Rectal smooth muscle tissue (tissue), 1 donor: ENCODE data around the gene SYT6.

Experiments used
- H3K27ac ChIP-seq: one replicate; pipeline ENCODE4 v1.7.0; 2013; ENCODE audit warnings: low read depth, low read length, inconsistent platforms
- H3K27me3 ChIP-seq: one replicate; pipeline ENCODE4 v1.7.0; 2013; ENCODE audit warnings: low read length; ENCODE audit not compliant: control insufficient read depth, insufficient read depth
- H3K36me3 ChIP-seq: one replicate; pipeline ENCODE4 v1.7.0; 2013; ENCODE audit warnings: low read length; ENCODE audit not compliant: control insufficient read depth, insufficient read depth
- H3K4me1 ChIP-seq: one replicate; pipeline ENCODE4 v1.7.0; 2013; ENCODE audit warnings: low read length; ENCODE audit not compliant: control insufficient read depth, insufficient read depth
- H3K4me3 ChIP-seq: one replicate; pipeline ENCODE4 v1.7.0; 2013; ENCODE audit warnings: low read length
- H3K9ac ChIP-seq: one replicate; pipeline ENCODE4 v1.7.0; 2013; ENCODE audit warnings: low read length

Gene SYT6

DNA sequence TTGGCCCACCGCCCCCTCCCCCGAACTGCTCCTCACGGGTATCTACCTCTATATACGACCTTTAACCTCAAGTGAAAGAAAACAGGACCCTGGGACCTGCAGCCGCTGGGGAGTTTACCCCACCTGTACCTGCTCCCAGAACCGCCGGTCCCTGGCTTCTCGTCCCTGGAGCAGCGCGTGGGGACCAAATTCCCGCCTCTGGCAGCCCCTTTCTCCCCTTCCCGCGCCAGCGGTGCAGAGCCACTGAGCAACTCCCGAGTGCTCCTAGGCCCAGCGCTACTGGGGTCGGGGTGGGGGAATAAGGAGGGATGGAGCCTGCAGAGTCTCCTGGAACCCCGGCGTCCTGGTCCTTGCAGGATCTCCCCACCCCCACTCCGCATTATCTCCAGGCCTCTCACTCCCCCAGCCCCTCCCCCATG is 1.6 kb downstream of the SYT6 start:
- Histone ChIP-seq H3K27me3 (peaks cover 33% of the 10 kb centered on the region), H3K36me3 (no peaks in the 10 kb centered on the region), H3K27ac (no peak overlapping the region), H3K9ac (no peak overlapping the region), H3K4me3 (peak overlapping the region; percentile 39), H3K4me1 (peaks cover 4% of the 10 kb centered on the region)

DNA sequence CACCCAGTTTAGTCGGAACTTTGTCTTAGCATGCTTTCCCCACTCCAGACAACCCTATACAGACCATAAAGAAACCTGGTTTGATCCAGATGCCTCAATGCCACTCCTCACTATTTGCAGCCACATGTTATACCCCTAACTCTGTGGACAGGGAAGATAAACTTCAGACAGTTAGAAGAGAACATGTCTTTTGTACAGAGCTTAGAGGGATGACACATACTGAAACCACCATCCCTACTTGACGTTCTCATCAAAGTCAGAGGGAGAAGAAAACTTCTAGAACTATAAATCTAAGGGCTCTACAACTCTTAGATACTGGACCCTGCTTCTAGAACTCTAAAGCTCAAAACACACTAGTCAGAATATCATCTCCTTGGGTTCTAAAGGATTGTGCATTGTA is 3.7 kb downstream of the SYT6 start:
- no peak overlapping the region for H3K27ac ChIP-seq
- no peaks in the 10 kb centered on the region for H3K36me3 ChIP-seq
- H3K27me3 ChIP-seq = peaks cover 31% of the 10 kb centered on the region
- H3K4me1 ChIP-seq = peaks cover 4% of the 10 kb centered on the region
- H3K9ac ChIP-seq = no peak overlapping the region
- H3K4me3 ChIP-seq = no peak overlapping the region

DNA sequence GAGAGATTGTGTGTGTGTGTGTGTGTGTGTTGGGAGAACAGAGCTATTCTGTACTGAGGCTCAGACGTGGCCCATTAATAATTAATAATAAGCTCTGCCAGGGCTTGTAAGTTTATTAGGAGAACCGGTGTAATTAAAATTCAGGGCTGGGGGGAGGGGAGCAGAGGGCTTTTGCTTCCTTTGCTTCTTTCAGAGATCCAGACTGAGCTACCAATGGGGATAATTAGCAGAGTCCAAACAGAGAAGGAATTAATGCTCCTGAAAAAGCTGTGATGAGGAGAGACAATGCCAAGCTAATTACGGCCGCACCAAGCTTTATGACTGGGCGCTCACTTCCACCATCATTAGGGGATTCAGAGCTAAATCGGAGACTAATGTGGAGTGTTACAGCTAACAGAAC is 4.5 kb downstream of the SYT6 start:
- Histone ChIP-seq H3K4me1 (peaks cover 4% of the 10 kb centered on the region), H3K27ac (no peak overlapping the region), H3K4me3 (no peak overlapping the region), H3K27me3 (peaks cover 23% of the 10 kb centered on the region), H3K9ac (no peak overlapping the region), H3K36me3 (no peaks in the 10 kb centered on the region)

DNA sequence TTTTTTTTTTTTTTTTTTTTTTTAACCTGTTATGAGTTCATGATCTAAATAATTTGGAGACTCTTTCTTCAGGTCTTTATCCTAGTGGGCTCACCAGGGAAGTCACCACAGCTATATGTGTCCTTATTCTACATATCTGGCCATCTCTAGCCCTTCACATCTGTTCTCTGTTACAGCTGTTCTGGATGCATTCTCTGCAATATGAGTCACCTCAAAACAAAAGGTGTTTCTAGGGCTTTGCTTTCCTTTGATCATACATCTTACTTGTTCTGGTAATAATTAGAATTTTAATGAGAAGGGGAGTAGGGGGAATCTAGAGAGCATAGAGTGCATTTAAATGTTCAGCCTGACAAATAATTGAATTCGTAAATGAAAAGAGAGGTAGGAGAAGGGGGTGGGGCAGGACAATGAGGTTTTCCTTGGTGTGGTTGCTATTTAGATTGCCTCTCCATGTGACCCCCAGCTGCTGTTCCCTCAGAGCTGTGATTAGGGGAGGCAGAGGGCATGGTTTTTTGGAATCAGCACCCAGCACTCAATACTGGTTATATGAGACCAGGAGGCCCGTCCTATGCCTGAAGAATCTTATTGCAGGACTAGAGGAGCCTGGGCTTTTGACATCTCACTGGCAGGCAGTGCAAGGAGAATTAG is 8.0 kb downstream of the SYT6 start:
- peaks cover 3% of the 10 kb centered on the region for H3K27me3 ChIP-seq
- no peaks in the 10 kb centered on the region for H3K36me3 ChIP-seq
- H3K27ac ChIP-seq = no peak overlapping the region
- no peaks in the 10 kb centered on the region for H3K4me1 ChIP-seq
- H3K4me3 ChIP-seq = no peak overlapping the region
- no peak overlapping the region for H3K9ac ChIP-seq

DNA sequence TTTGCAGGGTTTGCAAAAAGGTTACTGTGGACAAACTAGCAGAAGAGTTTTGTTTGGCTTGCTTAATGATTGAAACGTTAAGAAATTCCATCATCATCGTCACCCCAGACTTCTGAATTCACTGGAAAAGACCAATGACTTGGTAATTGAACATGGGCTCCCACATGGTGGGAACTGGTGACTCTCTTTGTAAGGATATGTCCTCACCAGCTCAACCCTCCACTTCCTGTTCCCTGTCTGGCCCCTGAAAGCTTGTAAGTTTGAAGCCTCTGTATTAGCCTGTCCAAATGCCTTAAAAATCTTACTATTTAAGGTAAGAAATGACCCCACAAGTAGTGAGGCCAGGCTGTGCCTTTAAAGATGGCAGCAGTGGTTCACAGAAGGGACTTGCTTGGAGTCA is 9.7 kb downstream of the SYT6 start:
- H3K27me3 ChIP-seq = peaks cover 3% of the 10 kb centered on the region
- no peak overlapping the region for H3K9ac ChIP-seq
- no peaks in the 10 kb centered on the region for H3K36me3 ChIP-seq
- H3K4me1 ChIP-seq = no peaks in the 10 kb centered on the region
- no peak overlapping the region for H3K27ac ChIP-seq
- no peak overlapping the region for H3K4me3 ChIP-seq

DNA sequence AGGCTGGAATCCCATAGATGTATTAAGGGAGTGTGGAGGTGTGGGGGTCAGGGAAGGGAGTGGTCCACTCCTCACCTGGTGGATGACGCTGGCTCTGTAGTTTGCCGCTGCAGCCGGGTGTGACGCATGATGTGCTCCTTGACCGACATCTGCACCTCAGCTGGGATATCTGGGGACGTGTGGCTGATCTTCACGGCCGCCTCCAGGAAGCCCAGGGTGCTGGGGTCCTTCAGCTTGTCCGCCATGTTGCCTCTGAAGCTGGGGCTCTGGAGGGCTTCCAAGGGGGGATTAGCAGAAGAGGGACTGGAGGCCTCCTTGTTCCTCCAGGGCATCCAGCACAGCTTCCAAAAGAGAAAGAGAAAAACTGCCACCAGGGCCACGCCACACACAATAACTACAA is 14.1 kb downstream of the SYT6 start:
- Histone ChIP-seq H3K4me1 (no peaks in the 10 kb centered on the region), H3K4me3 (no peak overlapping the region), H3K27ac (no peak overlapping the region), H3K36me3 (no peaks in the 10 kb centered on the region), H3K27me3 (no peaks in the 10 kb centered on the region), H3K9ac (no peak overlapping the region)

DNA sequence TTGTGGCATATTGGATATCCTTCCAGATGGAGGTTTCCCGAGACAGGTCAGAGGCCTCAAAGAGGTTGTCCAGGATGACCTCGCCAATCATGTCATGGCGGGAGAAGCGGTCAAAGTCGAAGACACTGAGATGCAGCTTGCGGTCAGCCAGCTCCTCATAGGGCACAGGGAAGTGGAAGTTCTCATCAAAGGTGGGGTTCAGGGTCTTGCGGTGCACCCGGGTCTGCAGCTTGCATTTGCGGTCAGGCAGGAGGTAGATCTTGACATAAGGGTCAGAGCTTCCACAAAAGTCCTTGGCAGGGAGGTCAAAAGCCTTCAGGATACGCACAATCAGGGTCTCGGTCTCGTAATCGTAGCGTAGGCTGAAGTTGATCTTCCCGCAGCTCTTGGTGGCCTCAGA is 16.2 kb downstream of the SYT6 start:
- H3K27ac ChIP-seq = no peak overlapping the region
- no peaks in the 10 kb centered on the region for H3K4me1 ChIP-seq
- H3K36me3 ChIP-seq = no peaks in the 10 kb centered on the region
- H3K27me3 ChIP-seq = no peaks in the 10 kb centered on the region
- no peak overlapping the region for H3K4me3 ChIP-seq
- no peak overlapping the region for H3K9ac ChIP-seq

DNA sequence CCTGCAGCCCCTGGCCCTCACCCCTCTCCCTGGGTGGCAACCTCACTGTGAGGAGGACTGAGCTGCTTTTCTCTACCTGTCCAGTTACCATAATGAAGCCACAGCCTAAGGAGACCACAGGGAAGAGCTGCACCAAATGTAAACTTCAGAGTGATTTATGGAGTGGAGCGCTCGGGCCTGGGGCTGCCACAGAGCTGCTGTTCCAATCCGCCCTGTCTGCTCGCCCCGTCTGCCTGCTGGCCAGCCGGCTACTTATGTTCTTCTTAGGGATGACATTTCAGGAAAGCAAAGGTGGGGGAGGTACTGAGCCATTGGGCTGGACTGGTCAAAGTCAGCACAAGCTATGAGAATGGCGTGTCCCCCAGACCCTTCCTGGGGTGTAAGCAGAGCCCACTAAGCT is 17.9 kb downstream of the SYT6 start:
- Histone ChIP-seq H3K4me3 (no peak overlapping the region), H3K27me3 (no peaks in the 10 kb centered on the region), H3K27ac (no peak overlapping the region), H3K4me1 (no peaks in the 10 kb centered on the region), H3K9ac (no peak overlapping the region), H3K36me3 (no peaks in the 10 kb centered on the region)

DNA sequence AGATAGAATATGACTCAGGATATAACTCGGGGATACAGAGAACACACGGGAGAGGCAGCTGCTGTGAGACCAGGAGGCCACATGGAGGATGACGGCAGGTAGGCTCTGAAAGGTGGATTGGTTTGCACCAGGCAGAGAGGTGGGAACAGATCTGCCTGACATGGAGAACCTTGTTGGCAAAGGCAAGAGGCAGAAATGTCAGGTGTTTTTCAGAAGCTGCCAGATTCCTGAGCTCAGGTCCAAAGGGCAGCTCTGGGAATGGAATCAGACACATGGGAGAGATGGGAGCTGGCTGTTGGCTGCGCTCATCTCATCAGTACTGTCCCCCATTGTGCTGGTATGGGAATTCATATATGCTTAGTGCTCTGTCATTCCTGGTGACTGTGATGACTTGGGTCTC is 19.2 kb downstream of the SYT6 start:
- Histone ChIP-seq H3K27me3 (no peaks in the 10 kb centered on the region), H3K9ac (no peak overlapping the region), H3K4me3 (no peak overlapping the region), H3K4me1 (no peaks in the 10 kb centered on the region), H3K27ac (no peak overlapping the region), H3K36me3 (no peaks in the 10 kb centered on the region)

DNA sequence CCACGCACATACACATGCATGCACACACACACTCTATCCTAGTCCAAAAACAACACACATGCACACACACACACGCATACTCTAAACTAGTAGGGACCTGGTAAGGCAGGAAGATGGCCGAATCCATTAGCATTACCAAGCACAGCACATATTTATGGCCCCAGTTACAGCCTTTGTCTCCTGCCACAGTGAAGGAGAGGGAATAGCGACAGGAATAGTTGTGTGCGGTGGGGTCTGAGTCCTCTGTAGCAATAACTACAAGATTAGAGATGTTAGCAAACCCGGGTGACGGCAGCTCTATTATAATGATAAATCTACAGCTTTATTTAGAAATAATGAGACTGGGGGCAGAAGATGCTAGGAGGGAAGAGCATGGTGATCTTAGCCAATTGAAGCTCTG is 20.5 kb downstream of the SYT6 start:
- Histone ChIP-seq H3K4me1 (no peaks in the 10 kb centered on the region), H3K27ac (no peak overlapping the region), H3K4me3 (no peak overlapping the region), H3K36me3 (no peaks in the 10 kb centered on the region), H3K27me3 (no peaks in the 10 kb centered on the region), H3K9ac (no peak overlapping the region)

DNA sequence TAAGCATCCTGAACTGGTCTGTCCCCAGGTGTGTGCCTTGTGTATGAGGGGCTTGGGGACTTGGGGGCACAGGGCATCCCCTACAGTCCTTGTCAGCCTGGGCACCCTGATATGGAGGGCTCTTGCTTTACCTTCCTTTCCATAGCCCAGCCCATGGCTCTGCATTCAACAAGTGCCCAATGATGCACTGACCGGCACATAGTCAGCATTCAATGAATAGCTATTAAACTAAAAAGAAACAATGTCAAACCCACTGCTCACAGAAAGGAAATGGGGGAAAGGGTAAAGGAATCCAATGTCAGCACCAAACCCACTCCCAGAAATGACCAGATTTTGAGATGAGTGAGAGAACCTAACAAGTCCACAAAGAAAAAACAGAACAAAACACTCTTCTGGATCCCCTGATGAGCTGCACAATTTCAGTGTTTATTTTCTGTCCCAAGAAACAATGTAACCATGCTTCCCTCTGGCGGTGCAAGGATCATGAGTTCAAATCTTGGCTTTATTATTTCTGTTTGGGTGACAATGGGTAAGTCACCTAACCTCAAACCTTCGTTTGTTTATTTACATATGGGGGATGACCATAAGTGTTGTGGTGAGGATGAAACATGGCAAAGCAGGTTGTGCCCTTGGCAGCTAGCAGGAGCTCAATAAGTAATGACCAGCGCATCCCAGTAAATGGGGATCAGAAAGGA is 22.0 kb downstream of the SYT6 start:
- H3K9ac ChIP-seq = no peak overlapping the region
- no peaks in the 10 kb centered on the region for H3K4me1 ChIP-seq
- no peaks in the 10 kb centered on the region for H3K36me3 ChIP-seq
- H3K27ac ChIP-seq = no peak overlapping the region
- H3K4me3 ChIP-seq = no peak overlapping the region
- no peaks in the 10 kb centered on the region for H3K27me3 ChIP-seq

DNA sequence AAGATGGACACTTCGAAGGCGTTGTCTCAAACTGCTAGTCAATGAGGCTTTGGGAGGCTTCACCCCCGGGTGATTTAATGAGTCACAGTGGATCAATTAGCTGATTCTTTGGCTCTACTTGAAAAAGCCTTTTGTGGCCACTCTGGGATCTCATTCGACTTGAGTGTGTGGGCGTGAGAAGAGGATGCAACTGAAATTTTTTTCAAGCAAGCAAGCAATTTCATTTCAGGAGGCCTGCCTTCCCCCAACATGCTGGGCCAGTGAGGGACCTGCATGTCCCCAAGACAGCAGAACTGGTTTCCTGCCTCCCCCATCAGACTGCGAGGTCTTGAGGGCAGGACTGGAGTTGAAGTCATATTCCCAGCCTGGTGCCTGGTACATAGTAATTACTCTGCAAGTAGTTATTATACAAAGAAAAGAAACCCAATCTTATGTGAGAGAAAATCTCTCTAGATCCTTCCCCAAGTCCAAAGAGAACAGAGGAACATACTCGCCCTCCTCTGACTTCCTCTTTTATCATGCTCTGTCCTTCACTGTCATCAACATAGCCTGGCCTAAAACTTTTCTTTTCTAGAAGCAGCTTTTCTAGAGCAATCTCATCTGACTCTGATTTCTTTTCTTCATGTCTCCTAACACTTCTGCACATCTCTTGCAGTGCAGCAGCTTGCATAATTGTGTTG is 22.7 kb downstream of the SYT6 start:
- Histone ChIP-seq H3K27ac (no peak overlapping the region), H3K4me3 (no peak overlapping the region), H3K4me1 (no peaks in the 10 kb centered on the region), H3K36me3 (no peaks in the 10 kb centered on the region), H3K27me3 (no peaks in the 10 kb centered on the region), H3K9ac (no peak overlapping the region)

DNA sequence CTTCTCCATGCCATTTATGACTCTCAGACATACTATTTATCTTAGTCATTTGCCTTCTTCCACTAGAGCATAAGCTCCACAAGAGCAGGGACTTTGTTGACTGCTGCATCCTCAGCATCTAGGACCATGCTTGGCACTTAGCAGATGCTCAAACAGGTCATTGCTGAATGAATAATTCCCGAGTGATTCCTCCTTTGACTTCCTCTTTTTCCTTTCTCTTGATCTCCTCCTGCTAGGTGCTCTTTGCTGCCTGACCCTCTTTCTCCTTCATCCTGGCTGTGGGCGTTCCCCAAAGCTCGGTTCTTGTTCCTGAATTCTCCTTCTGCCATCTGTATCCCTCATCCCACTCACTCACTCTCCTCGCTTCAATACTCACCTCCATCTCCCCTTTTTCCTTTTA is 23.5 kb downstream of the SYT6 start:
- H3K9ac ChIP-seq = no peak overlapping the region
- no peak overlapping the region for H3K4me3 ChIP-seq
- H3K27me3 ChIP-seq = no peaks in the 10 kb centered on the region
- H3K4me1 ChIP-seq = no peaks in the 10 kb centered on the region
- no peaks in the 10 kb centered on the region for H3K36me3 ChIP-seq
- H3K27ac ChIP-seq = no peak overlapping the region
